Amygdala (tissue), 56 donors: ENCODE data around the gene NLRP2B.
"Not testable (repeated sequence)": the region's sequence is repeated elsewhere in the genome, so short reads cannot be mapped to it uniquely, and the experiment has no call there.

Experiments
- DNase-seq, 56 donors: peaks; one replicate each; lab custom pipeline; 2025; lab: John Stamatoyannopoulos, UW

Gene NLRP2B

DNA sequence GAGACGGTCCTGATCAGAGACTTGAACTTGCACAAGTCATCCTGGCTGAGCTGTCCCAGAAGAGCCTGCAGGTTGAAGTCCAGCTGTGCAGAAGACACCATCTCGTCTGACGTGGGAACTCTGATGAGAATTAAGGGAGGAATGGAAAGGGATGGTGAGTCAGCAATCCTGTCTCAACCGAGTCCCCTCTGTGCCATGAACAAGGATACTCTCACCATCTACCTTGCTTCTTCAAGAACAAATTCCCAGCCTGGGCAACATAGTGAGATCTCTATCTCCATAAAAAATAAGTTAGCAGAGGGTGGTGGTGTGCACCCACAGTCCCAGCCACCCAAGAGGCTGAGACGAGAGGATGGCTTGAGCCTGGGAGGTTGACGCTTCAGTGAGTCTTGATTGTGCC, at the start of gene NLRP2B:
TSS of gene NLRP2B (minus strand) at position 101 of the 400 bp plus-strand sequence.
- DNase-seq, result no peak

DNA sequence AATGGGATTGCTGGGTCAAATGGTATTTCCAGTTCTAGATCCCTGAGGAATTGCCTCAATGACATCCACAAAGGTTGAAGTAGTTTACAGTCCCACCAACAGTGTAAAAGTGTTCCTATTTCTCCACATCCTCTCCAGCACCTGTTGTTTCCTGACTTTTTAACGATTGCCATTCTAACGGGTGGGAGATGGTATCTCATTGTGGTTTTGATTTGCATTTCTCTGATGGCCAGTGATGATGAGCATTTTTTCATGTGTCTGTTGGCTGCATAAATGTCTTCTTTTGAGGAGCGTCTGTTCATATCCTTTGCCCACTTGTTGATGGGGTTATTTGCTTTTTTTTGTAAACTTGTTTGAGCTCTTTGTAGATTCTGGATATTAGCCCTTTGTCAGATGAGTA, 45.9 kb upstream of the NLRP2B start:
- not testable (repeated sequence) for DNase-seq

DNA sequence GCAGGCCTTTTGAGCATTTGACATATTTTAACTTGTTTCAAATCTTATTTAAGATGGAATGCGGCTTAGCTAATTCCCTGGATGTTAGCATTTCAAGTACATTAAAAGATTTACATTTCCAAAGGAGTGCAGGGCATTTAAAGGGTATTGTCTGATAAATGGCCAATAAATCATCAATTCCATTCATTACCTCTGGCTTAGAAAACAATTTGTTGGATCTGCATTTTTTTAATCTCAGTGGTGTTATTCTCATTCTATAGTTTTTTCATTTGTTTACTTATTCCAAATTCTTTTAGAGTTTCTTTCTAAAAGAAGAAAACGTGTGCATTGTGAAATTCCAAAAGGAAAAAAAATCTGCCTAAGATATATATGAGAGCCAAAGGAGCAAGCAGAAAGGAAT, 1.3 kb upstream of the NLRP2B start:
- DNase-seq, result no peak

DNA sequence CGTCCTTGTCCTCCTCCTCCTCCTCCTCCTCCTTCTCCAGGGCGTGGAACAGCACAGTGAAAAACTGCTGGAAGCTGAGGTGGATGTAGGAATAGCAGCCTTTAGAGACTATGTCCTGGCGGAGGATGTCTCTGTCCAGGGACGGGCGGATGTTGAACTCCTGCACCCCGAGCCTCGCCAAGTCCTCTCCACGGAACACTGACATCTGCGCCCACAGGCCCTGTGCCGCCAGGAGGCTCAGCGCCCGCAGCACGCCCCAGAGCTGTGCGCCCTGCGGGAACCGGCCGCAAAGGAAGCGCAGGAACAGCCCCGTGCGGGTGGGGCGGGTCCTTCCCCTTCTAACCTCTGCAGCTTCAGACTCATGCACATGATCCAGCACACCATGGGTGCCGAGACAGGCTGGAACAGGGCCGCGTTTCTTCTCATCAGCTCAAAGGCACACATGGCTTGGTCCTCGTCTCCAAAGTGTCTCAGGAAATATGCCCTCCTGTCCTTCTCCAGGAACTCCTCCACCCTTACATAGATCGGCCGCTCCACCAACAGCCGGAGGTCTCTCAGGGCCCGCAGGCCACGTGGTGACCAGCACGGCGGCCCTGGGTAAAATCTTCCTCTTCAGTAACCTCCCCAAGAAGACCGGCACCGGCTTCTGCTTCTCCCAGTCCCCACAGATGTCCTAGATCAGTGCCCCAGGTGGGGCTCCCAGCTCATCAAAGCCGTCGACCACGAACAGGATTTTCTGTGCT, 1.2 kb downstream of the NLRP2B start:
- no peak for DNase-seq

DNA sequence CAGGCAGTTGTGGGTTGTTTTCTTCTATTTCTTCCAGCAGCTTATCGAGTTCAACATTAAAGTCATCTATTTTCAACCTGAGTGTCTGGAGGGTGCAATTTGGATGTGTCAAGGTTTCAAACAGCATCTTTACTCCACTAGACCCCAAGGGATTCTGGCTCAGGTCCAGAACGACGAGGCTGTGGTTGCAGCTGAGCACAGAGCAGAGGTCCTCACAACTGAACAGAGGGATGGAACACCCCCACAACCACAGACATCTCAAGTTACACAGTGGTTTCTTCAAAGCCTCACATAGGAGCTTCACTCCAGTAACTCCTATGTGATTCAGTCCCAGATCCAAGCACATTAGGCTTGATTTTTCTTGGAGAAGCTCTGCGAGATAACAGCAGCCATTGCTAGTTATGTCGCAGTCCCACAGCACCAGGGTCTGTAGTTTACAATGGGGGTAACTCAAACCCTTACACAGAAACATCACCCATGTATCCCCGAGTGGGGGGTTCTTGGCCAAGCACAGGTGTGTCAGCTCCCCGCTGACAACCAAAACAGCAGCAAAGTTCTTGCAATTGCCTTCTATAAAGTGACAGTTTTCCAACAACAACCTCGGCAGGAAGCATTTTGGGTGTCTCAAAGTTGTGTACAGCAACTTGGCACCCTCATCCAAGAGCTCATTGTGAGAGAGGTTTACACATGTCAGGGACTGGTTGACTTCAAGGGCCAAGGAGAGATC, 2.8 kb downstream of the NLRP2B start:
- no peak for DNase-seq

DNA sequence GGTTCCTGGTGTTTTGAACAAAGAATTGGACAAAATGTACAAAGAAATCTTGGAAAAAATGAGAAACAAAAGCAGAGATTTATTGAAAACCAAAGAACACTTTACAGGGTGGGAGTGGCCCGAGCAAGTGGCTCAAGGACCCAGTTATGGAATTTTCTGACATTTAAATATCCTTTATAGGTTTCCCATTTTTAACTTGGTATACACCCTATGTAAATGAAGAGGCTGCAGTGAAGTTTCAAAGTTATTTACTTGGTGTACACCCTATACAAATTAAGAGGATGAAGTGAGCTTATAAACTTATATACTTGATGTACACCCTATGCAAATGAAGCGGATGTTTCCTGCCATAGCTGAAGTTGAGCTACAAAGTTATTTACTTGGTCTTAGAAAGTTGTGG, 4.7 kb downstream of the NLRP2B start:
- no peak for DNase-seq

DNA sequence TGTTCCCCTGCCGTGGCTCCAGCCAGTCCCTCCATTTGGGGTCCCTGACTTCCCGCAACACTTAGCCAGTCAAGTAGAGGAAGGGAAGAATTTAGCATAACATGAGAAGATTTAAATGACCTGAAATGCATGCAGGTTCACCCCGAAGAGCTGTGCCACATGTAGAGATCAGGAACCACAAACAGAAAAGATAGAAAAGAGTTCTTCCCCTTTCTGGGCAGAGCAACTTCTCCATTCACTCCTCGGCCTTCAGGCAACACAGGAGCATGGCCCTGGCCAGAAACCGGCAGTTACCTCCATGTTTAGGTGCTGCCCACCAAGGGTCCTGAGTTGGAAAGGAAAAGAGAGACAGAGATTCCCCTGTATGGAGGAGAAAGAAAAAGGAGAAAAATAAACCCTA, 5.2 kb downstream of the NLRP2B start:
- DNase-seq, result no peak

DNA sequence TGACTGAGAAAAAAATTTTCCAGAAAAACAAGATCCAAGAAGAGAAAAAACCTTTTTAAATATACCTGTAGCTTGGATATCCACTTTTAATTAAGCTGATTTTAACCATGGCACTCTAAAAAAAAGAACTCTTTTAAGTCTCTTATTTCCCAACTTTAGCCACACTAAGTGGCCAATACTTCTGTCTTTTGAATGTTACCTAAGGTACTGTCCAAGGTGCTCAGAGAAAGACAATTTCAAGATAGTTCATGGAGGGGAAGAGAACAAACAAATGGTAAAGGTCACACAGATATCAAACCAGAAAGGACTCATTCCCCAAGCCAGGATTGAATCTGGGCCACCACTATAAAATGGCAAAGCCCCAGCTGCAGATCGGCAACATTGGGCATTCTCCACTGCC, 10.1 kb downstream of the NLRP2B start:
- no peak for DNase-seq

DNA sequence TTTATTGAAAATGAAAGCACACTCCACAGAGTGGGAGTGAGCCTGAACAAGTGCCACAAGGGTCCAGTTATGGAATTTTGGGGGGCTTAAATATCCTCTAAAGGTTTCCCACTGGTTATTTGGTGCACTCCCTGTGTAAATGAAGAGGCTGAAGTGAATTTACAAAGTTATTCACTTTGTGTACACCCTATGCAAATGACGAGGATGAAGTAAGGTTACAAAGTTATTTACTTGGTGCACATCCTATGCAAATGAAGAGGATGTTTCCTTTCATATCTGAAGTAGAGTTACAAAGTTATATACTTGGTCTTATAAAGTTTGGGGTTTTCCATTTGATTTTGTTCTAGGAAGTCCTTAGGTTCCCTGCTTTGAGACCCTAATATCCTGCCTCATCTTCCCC, 13.1 kb downstream of the NLRP2B start:
- DNase-seq, result no peak

DNA sequence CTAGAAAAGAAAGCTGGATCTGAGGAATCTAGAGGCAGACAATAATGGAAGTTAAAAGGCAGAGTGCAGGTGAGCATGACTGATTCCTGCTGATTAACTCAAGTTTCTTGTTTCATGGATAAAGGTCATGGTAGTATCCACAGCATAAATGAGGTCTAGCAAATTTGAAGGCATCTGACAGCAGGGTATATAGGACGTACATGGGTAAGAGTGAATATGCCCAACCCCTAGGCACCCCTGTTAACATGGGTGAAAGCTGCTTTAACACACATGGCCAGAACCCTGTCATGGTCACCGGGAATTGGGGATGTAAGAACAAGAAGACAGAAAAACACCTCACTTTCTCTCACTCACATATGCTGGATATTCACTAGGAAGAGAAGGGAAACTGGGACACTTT, 25.0 kb downstream of the NLRP2B start:
- no peak for DNase-seq

DNA sequence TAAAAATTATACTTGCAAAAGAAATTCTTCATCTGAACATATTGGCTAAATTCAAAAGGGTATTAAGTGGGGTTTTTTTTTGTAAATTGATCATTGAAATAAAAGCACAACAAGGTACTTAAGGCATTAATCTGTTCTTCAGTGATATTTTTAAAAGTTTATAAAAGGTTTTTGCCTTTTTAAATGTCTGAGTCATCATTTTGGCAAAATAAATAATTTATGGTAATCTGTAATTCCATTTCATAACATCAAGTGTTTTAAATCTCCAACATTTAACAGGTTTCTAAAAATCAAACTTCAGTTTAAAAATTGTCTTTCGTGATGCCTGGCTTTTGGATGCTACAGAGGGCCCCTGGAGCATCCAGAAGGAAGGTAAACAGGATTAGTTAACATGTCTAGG, 27.4 kb downstream of the NLRP2B start:
- DNase-seq, result no peak

DNA sequence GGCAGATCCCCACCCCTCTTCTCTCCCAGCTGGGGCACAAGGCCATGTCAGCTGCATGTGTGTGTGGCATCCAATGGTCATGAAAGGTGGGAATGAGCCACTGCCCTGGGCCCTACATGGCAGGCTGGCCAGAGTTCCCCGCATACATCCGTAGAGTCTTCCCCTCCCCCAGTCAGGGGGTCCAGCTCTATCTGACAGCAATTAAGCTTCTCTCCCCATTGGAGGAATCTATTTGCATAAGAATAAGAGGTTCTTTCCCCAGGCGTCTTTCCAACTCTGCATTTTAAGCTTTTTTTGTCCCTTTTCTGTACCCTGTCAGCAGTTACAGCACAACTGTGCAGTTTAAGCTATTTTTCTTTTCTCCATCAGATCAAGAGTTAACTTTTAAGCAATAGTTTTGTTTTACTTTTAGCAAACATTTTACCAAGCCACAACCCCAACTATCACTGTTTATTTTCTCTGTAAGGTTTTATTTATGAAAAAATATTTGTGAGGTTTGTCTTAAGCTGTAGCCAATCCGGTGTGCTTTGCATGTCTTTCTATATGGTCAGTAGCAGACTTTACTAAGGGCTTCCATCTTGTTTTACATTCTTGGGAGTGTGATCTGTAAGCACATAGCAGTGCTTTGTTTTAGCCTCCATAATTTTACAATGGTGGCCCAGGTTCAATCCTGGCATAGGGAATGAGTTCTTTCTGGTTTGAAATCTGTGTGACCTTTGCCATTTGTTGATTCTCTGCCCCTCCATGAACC, 28.7 kb downstream of the NLRP2B start:
- no peak for DNase-seq

DNA sequence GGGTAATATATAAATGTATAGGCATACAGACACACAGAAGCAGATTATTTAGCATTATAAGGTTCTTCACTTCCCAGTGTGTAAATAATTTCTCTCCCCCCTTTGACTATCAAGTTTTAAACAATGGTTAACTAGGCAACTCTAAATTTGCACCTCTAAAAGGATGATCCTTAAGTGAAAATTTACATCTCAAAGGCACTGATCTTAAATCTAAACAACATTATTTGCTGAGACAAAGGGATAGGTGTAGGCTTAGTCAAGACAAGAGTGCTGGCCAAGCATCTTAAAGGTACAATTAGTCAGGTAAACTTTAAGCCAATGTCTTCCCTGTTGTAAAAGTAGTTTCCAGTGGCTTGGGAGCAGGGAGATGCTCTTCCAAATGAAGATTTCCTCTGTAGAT, 33.0 kb downstream of the NLRP2B start:
- no peak for DNase-seq

DNA sequence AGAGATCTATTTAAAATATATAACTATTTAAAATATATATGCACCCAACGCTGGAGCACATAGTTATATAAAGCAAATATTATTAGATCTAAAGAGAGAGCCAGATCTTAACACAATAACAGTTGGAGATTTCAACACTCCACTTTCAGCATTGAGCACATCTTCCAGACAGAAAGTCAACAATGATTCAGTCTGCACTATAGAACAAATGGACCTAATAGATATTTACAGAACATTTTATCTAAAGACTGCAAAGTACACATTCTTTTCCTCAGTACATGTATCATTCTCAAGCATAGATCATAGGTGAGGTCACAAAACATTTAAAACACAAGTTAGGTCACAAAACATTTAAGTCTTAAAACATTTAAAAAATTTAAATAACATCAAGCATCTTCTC, 36.4 kb downstream of the NLRP2B start:
- no peak for DNase-seq

DNA sequence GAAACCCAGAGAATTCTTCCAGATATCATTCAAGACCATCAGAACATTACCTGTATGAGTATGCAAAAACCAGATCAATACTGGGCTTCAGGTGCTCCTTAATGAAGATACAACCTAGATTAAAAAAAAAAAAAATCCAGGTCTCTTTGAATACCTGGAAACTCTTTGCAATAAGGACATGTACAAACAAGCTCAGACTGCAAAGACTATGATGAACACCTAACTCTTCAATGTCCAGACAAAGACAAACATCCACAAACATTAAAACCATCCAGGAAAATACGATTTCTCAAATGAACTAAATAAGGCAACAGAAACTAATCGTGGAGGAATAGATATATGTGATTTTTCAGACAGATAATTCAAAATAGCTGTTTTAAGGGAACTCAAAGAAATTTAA, 38.7 kb downstream of the NLRP2B start:
- DNase-seq, result no peak

DNA sequence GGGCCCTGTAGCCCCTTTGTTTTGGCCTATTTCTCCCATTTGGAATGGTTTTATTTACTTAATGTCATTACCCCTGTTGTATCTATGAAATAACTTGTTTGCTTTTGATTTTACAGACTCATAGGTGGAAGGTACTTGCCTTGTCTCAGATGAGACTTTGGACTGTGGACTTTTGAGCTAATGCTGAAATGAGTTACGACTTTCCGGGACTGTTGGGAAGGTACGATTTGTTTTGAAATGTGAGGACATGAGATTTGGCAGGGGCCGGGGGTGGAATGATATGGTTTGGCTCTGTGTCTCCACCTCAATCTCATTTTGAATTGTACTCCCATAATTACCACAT, 39.4 kb downstream of the NLRP2B start:
- DNase-seq, result no peak

DNA sequence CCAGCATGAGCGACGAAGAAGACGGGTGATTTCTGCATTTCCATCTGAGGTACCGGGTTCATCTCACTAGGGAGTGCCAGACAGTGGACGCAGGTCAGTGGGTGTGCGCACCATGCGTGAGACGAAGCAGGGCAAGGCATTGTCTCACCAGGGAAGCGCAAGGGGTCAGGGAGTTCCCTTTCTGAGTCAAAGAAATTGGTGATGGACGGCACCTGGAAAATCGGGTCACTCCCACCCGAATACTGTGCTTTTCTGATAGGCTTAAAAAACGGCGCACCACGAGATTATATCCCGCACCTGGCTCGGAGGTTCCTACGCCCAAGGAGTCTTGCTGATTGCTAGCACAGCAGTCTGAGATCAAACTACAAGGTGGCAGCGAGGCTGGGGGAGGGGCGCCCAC, 50.6 kb downstream of the NLRP2B start:
- DNase-seq, result not testable (repeated sequence)
